Lung (tissue), 12 donors: ENCODE data around the gene MIB1. TPM values are rescaled to one million over a fixed set of nuclear protein-coding genes. Genes with fewer than 3 reads are reported as not detected.

Experiments
- ATAC-seq: fragments of 200-7000 bp; cut with Tn5 transposase; one replicate; pipeline ENCODE4 v1.9.1; 2020; ENCODE audit warnings: moderate number of reproducible peaks; ENCODE audit not compliant: insufficient read depth, low FRiP score
- DNase-seq, 3 donors: peaks; one replicate each; pipeline ENCODE4 v3.0.0-alpha.2; 2013 to 2017
- H3K27ac ChIP-seq, 2 donors: one replicate each; pipeline ENCODE4 v1.5.1; 2013; ENCODE audit warnings: mild to moderate bottlenecking in 2 of 2, moderate library complexity in 2 of 2, control low read depth in 1 of 2, inconsistent platforms in 1 of 2, low read depth in 1 of 2, low read length in 1 of 2
- H3K27me3 ChIP-seq, 3 donors: one replicate each; pipeline ENCODE4 v1.5.1; 2013; ENCODE audit warnings: low read length in 2 of 3; ENCODE audit not compliant: control insufficient read depth in 3 of 3, insufficient read depth in 3 of 3
- H3K36me3 ChIP-seq, 4 donors: one replicate each; pipeline ENCODE4 v1.5.1; 2013; ENCODE audit warnings: low read length in 4 of 4, mild to moderate bottlenecking in 1 of 4, moderate library complexity in 1 of 4; ENCODE audit not compliant: control insufficient read depth in 4 of 4, insufficient read depth in 4 of 4
- H3K4me1 ChIP-seq, 5 donors: one replicate each; pipeline ENCODE4 v1.5.1; 2013; ENCODE audit warnings: low read length in 5 of 5, mild to moderate bottlenecking in 2 of 5, moderate library complexity in 1 of 5; ENCODE audit not compliant: control insufficient read depth in 5 of 5, insufficient read depth in 5 of 5
- H3K4me3 ChIP-seq: one replicate; pipeline ENCODE4 v1.5.1; 2013; ENCODE audit warnings: mild to moderate bottlenecking, control low read depth, moderate library complexity
- H3K9ac ChIP-seq, 2 donors: one replicate each; pipeline ENCODE4 v1.5.1; 2013; ENCODE audit warnings: low read length in 2 of 2, control low read depth in 1 of 2; ENCODE audit not compliant: insufficient read depth in 1 of 2
- H3K9me3 ChIP-seq, 4 donors: one replicate each; pipeline ENCODE4 v1.5.1; 2013; ENCODE audit warnings: low read length in 3 of 4, mild to moderate bottlenecking in 1 of 4, moderate library complexity in 1 of 4; ENCODE audit not compliant: control insufficient read depth in 4 of 4, insufficient read depth in 3 of 4
- WGBS, 2 donors: extraction: QIAGEN DNeasy Blood & Tissue Kit; methylation state at CpG; one replicate each; pipeline ENCODE4 v1.1.7; 2013; 5-methylcytosine and 5-hydroxymethylcytosine counted together
- polyA plus RNA-seq, 2 donors: library from polyadenylated mRNA; stranded (reverse); fragments of 200-250 nt; gene quantifications; one replicate each; pipeline ENCODE4 v1.2.1, GENCODE V29; 2013
- total RNA-seq, 2 donors: library from RNA; depleted of rRNA in 1 of 2; stranded (reverse); fragments of >200 nt in 1 of 2; gene quantifications; one replicate each; pipeline ENCODE4 v1.2.1, GENCODE V29; 2014 to 2021
- TF ChIP-seq, protein P1 (sequence below): IDR thresholded peaks from 2 replicates; pipeline ENCODE4 v1.5.1; 2012; ENCODE audit warnings: mild to moderate bottlenecking; ENCODE audit errors: control extremely low read depth, extremely low read depth
- donor health status: control.
- donor health status: control.
- donor health status: Bipolar disorder and iron deficiency.
- donor health status: healthy.
- donor health status: DM: yes; HTN: yes; CAD: no.

The MIB1 gene
- total and polyA plus RNA-seq, 4 donors: 4.5 to 62.0 (median 15.5) TPM

DNA sequence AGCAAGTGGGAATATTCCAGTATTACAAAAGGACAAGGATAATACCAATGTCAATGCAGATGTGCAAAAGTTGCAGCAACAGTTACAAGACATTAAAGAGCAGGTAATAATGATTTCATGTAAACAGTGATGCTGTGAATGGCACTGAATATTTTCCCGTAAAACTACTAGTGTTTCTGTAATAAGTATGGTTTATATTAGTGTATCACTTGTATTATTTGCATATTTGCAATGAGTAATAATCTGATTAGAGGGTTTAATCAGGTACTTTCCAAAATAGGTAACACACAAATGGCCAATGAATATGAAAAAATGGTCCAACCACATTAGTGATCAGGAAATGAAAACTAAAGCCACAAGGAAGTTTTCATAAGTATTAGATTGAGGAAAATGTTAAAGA is 118.0 kb downstream of the MIB1 start:
- TF ChIP-seq, protein P1, sequence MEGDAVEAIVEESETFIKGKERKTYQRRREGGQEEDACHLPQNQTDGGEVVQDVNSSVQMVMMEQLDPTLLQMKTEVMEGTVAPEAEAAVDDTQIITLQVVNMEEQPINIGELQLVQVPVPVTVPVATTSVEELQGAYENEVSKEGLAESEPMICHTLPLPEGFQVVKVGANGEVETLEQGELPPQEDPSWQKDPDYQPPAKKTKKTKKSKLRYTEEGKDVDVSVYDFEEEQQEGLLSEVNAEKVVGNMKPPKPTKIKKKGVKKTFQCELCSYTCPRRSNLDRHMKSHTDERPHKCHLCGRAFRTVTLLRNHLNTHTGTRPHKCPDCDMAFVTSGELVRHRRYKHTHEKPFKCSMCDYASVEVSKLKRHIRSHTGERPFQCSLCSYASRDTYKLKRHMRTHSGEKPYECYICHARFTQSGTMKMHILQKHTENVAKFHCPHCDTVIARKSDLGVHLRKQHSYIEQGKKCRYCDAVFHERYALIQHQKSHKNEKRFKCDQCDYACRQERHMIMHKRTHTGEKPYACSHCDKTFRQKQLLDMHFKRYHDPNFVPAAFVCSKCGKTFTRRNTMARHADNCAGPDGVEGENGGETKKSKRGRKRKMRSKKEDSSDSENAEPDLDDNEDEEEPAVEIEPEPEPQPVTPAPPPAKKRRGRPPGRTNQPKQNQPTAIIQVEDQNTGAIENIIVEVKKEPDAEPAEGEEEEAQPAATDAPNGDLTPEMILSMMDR: no peak
- ATAC-seq (no peak), DNase-seq (no peak)
- WGBS, 2 donors: 87% methylated on average over 1 of the region's 1 CpG
- peaks cover 10 to 35% (median 18%) of the 10 kb centered on the region in 4 donors for H3K36me3 ChIP-seq
- no peaks in the 10 kb centered on the region for H3K9me3 ChIP-seq
- H3K4me1 ChIP-seq: no peaks in the 10 kb centered on the region
- no peak overlapping the region for H3K9ac ChIP-seq
- H3K27ac ChIP-seq: no peak overlapping the region
- no peak overlapping the region for H3K4me3 ChIP-seq
- no peaks in the 10 kb centered on the region for H3K27me3 ChIP-seq

DNA sequence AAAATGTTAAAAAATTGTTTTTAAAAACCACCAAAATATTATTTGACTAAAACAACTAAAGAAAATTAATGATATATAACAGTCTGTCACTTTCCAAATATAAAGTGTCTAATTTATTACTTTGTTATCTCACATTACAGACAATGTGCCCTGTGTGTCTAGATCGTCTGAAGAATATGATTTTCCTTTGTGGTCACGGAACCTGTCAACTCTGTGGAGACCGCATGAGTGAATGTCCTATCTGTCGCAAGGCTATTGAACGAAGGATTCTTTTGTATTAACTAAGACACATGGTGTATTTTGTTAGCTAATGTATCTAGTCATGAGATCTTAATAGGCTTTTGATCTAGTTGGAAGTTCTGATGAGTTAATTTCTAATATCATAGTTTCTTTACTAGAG is 123.8 kb downstream of the MIB1 start:
- TF ChIP-seq, protein P1: no peak
- Histone ChIP-seq H3K9me3 (no peaks in the 10 kb centered on the region), H3K4me3 (no peak overlapping the region), H3K9ac (no peak overlapping the region), H3K36me3 (peaks cover 10 to 29% (median 11%) of the 10 kb centered on the region in 4 donors), H3K27ac (no peak overlapping the region), H3K4me1 (no peaks in the 10 kb centered on the region), H3K27me3 (no peaks in the 10 kb centered on the region)
- DNase-seq (no peak), ATAC-seq (no peak)
- WGBS, 2 donors: 90 to 93% methylated on average over 5 of the region's 5 CpGs

DNA sequence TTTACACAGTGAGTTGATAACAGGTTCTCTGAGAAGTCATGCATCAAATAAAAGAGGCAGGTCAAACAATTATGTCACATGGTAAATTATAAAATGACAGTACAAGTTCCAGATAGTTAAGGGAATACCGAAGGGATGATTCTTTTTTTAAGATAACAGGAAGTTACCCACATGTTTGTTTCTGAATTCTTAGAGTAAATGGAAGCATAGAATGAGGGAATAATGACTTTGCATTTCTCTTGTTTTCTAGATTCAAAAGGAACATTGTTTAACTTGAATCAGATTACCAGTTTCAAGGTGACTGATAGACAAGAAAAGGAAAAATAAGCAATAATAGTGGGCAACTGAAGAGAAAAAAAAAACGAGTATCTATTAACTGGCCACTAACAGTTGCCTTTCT is 124.5 kb downstream of the MIB1 start:
- Histone ChIP-seq H3K4me3 (no peak overlapping the region), H3K36me3 (peaks cover 10 to 28% (median 11%) of the 10 kb centered on the region in 4 donors), H3K9me3 (no peaks in the 10 kb centered on the region), H3K4me1 (no peaks in the 10 kb centered on the region), H3K27me3 (no peaks in the 10 kb centered on the region), H3K27ac (no peak overlapping the region), H3K9ac (no peak overlapping the region)
- DNase-seq (no peak), ATAC-seq (no peak)
- TF ChIP-seq, protein P1: no peak
- WGBS, 2 donors: 65 to 80% methylated on average over 2 of the region's 2 CpGs

DNA sequence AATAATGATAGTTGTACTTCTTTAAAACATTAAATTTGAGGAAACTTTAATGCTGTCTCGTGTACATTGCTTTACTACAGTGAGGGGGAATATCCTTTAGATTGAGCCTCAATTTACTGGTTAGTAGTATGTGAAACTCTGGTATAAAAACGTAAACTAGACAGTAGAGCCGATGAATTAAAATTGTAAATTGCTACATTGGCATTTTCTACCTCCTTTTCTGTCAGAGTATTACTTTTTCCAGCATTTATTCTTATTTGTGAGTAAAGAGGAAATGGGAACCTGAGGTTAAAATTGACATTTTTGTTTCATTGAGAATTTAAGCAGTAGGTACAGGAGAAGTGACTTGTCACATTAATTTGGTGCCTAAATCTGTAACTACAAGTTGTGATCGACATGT is 128.2 kb downstream of the MIB1 start:
- Histone ChIP-seq H3K27ac (no peak overlapping the region), H3K9me3 (no peaks in the 10 kb centered on the region), H3K9ac (no peak overlapping the region), H3K27me3 (no peaks in the 10 kb centered on the region), H3K4me3 (no peak overlapping the region), H3K36me3 (peaks cover 0 to 11% (median 4%) of the 10 kb centered on the region in 4 donors), H3K4me1 (no peaks in the 10 kb centered on the region)
- ATAC-seq (no peak), DNase-seq (no peak)
- TF ChIP-seq, protein P1: no peak
- WGBS, 2 donors: 93 to 95% methylated on average over 4 of the region's 4 CpGs
